Keratinocyte (primary cell): Measurements from ENCODE around the gene HSPB2. TPM values are rescaled to one million over a fixed set of nuclear protein-coding genes. Genes with fewer than 3 reads are reported as not detected.
A peak's percentile ranks its signal among the peaks of the same experiment; 100 is the strongest.

Experiments
- DNase-seq: peaks from one replicate; pipeline ENCODE4 v3.0.0-alpha.2; 2011; ENCODE audit warnings: low read depth, missing footprints, low spot score
- FAIRE-seq: peaks from 2 replicates; lab custom pipeline; 2011; peaks lifted over from hg19 to GRCh38; lab: Jason Lieb, UNC
- H2AFZ ChIP-seq: 2 replicates; pipeline ENCODE4 v1.6.0; 2012; ENCODE audit warnings: low read length, control low read depth, inconsistent platforms; ENCODE audit not compliant: control insufficient read depth
- H3K27ac ChIP-seq: 2 replicates; pipeline ENCODE4 v1.5.1; 2011; ENCODE audit warnings: low read length; ENCODE audit not compliant: control insufficient read depth, insufficient read depth
- H3K27me3 ChIP-seq: 3 replicates; pipeline ENCODE4 v1.6.0; 2011; ENCODE audit warnings: low read length; ENCODE audit not compliant: control insufficient read depth, insufficient read depth; ENCODE audit errors: extremely low read depth
- H3K36me3 ChIP-seq, 2 experiments: 2 replicates in 1 of 2; 3 replicates in 1 of 2; pipeline ENCODE4 v1.5.1; 2011; ENCODE audit warnings: low read length in 2 of 2, mild to moderate bottlenecking in 1 of 2; ENCODE audit not compliant: control insufficient read depth in 2 of 2, insufficient read depth in 2 of 2; ENCODE audit errors: extremely low read depth in 1 of 2
- H3K4me1 ChIP-seq: 3 replicates; pipeline ENCODE4 v1.5.1; 2011; ENCODE audit warnings: low read length; ENCODE audit not compliant: control insufficient read depth, insufficient read depth; ENCODE audit errors: extremely low read depth
- H3K4me2 ChIP-seq: 3 replicates; pipeline ENCODE4 v1.6.0; 2011; ENCODE audit warnings: low read depth, low read length; ENCODE audit not compliant: control insufficient read depth, insufficient read depth; ENCODE audit errors: extremely low read depth
- H3K4me3 ChIP-seq, 3 experiments: fragments of 200-600 bp in 1 of 3; sonication (generic) in 1 of 3; 2 replicates in 2 of 3; 3 replicates in 1 of 3; pipeline ENCODE4 v1.5.1; 2011 to 2016; ENCODE audit warnings: low read length in 3 of 3, mild to moderate bottlenecking in 3 of 3, control low read depth in 2 of 3, inconsistent platforms in 1 of 3, low read depth in 1 of 3, mixed read lengths in 1 of 3, mixed run types in 1 of 3, moderate library complexity in 1 of 3; ENCODE audit not compliant: control insufficient read depth in 2 of 3, insufficient read depth in 2 of 3; ENCODE audit errors: extremely low read depth in 1 of 3
- H3K79me2 ChIP-seq: 2 replicates; pipeline ENCODE4 v1.6.0; 2012; ENCODE audit warnings: low read length; ENCODE audit not compliant: control insufficient read depth, insufficient read depth
- H3K9ac ChIP-seq: 3 replicates; pipeline ENCODE4 v1.6.0; 2011; ENCODE audit warnings: low read length; ENCODE audit not compliant: control insufficient read depth, insufficient read depth; ENCODE audit errors: extremely low read depth
- H3K9me1 ChIP-seq: 3 replicates; pipeline ENCODE4 v1.6.0; 2011; ENCODE audit warnings: low read length; ENCODE audit not compliant: control insufficient read depth, insufficient read depth; ENCODE audit errors: extremely low read depth
- H3K9me3 ChIP-seq: 2 replicates; pipeline ENCODE4 v1.5.1; 2012; ENCODE audit warnings: low read depth, low read length; ENCODE audit not compliant: control insufficient read depth
- H4K20me1 ChIP-seq: 3 replicates; pipeline ENCODE4 v1.6.0; 2011; ENCODE audit warnings: low read length; ENCODE audit not compliant: control insufficient read depth, insufficient read depth; ENCODE audit errors: extremely low read depth
- EZH2 ChIP-seq: IDR thresholded peaks from one replicate; pipeline ENCODE4 v1.6.1; 2012; ENCODE audit warnings: inconsistent platforms, mild to moderate bottlenecking, low read length, moderate library complexity
- dilution Hi-C: fragments of 300-500 bp; cut with MboI; formaldehyde crosslinking; loops from one replicate; pipeline ENCODE4 v1.7.0; 2020; ENCODE audit warnings: low sequenced_read_pairs; ENCODE audit not compliant: extremely low pct_ligation_motif_present
- polyA plus RNA-seq, 5 experiments: library from polyadenylated mRNA; depleted of rRNA in 3 of 5; stranded (reverse) in 3 of 5; stranded (forward) in 1 of 5; unstranded in 1 of 5; fragments of >200 nt; gene quantifications; 1 replicate in 1 of 5; 2 replicates in 3 of 5; 3 replicates in 1 of 5; pipeline versions ENCODE4 v1.2.1 to v1.2.3, GENCODE V29; 2011 to 2012; ENCODE audit warnings: missing spikeins in 2 of 5, low read depth in 1 of 5, low replicate concordance in 1 of 5
- TF ChIP-seq, protein P1 (sequence below), 3 experiments: IDR thresholded peaks in 1 of 3; conservative IDR thresholded peaks in 1 of 3; optimal IDR thresholded peaks in 1 of 3; 2 replicates in 2 of 3; 3 replicates in 1 of 3; pipeline versions ENCODE3 to v1.5.1; 2011; ENCODE audit warnings: low read length in 3 of 3, mild to moderate bottlenecking in 3 of 3, moderate library complexity in 2 of 3, control low read depth in 1 of 3, inconsistent platforms in 1 of 3; ENCODE audit not compliant: insufficient read depth in 2 of 3; ENCODE audit errors: extremely low read depth in 1 of 3

Gene HSPB2
- polyA plus RNA-seq, 1 donor (not counting 4 experiments of a cell fraction or from before 2014, with no cell fraction given): 0.22 TPM

DNA sequence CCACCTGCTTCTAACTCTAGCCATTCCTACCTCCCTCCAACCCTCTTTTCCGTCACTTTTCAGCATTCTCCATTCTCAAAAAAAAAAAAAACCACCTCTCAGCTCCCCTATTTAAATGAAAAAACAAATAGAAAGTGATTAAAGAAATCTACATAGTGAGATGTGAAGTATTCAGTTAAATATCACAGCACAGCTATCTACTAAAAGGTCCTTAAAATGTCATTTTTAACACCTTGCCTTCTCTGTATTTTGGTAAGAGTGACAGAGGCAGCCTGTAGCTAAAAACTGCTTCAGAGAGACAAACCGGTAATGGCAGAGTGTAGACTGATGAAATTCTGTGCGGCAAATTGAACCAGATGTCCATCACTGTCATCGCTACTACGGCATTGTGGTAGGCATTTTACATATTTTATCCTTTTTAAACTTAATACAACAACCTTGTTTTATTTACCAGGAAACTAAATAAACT is 40.8 kb upstream of the HSPB2 start:
- Histone ChIP-seq H3K9me3 (no peaks in the 10 kb centered on the region), H3K27me3 (no peaks in the 10 kb centered on the region), H3K4me1 (peaks cover 7% of the 10 kb centered on the region), H3K9me1 (no peaks in the 10 kb centered on the region), H3K9ac (peak overlapping the region; percentile 78), H3K36me3 (peaks cover 0 to 5% of the 10 kb centered on the region in 2 experiments), H3K4me2 (peak overlapping the region; percentile 79), H3K79me2 (peaks cover 3% of the 10 kb centered on the region), H4K20me1 (no peaks in the 10 kb centered on the region), H3K27ac (no peak overlapping the region), H3K4me3 (peak overlapping the region; percentile 74 to 86 (median 82)), H2AFZ (peak overlapping the region; percentile 95)
- FAIRE-seq (no peak), DNase-seq (no peak)
- TF ChIP-seq EZH2: no peak
- TF ChIP-seq, protein P1, sequence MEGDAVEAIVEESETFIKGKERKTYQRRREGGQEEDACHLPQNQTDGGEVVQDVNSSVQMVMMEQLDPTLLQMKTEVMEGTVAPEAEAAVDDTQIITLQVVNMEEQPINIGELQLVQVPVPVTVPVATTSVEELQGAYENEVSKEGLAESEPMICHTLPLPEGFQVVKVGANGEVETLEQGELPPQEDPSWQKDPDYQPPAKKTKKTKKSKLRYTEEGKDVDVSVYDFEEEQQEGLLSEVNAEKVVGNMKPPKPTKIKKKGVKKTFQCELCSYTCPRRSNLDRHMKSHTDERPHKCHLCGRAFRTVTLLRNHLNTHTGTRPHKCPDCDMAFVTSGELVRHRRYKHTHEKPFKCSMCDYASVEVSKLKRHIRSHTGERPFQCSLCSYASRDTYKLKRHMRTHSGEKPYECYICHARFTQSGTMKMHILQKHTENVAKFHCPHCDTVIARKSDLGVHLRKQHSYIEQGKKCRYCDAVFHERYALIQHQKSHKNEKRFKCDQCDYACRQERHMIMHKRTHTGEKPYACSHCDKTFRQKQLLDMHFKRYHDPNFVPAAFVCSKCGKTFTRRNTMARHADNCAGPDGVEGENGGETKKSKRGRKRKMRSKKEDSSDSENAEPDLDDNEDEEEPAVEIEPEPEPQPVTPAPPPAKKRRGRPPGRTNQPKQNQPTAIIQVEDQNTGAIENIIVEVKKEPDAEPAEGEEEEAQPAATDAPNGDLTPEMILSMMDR (optimal IDR thresholded peaks at IDR 0.05 in 1 of 3, IDR thresholded peaks at IDR 0.05 in 1 of 3, conservative IDR thresholded peaks at IDR 0.05 in 1 of 3; ENCODE audit: extremely low read depth in 1 of 3, insufficient read depth in 2 of 3, low read length in 3 of 3): no peak
- dilution Hi-C loops: no loop called here

DNA sequence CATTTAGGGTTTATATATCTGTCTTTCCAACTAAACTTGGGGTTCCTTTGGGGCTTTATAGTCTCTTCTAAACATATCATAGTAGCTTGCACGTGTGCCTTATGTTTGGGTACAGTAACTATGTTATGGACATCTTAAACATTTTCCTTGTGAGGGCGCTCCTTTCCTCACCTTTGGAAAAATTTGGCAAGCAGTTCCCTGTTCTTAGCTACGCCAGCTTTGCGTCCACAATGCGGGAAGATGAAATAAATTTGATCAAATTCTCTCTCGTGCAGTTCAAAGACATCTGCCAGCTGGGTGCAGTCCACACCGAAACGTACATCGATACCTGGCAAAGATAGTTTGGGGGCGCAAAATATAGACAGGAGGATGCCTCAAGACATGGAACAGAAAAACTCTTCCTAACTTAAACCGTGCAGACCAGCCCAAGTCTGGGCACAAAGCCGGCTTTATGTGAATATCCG is 34.1 kb upstream of the HSPB2 start:
- Histone ChIP-seq H3K9ac (peak overlapping the region; percentile 98), H3K4me3 (peak overlapping the region; percentile 53 to 96 (median 91)), H3K27ac (peak overlapping the region; percentile 100), H3K36me3 (no peaks in the 10 kb centered on the region), H3K9me3 (no peaks in the 10 kb centered on the region), H3K4me2 (peak overlapping the region; percentile 95), H3K79me2 (no peaks in the 10 kb centered on the region), H3K27me3 (no peaks in the 10 kb centered on the region), H3K4me1 (peaks cover 8% of the 10 kb centered on the region), H3K9me1 (no peaks in the 10 kb centered on the region), H2AFZ (peak overlapping the region; percentile 99), H4K20me1 (no peaks in the 10 kb centered on the region)
- dilution Hi-C loops: no loop called here
- FAIRE-seq (no peak), DNase-seq (no peak)
- TF ChIP-seq, protein P1 (optimal IDR thresholded peaks at IDR 0.05 in 1 of 3, IDR thresholded peaks at IDR 0.05 in 1 of 3, conservative IDR thresholded peaks at IDR 0.05 in 1 of 3; ENCODE audit: extremely low read depth in 1 of 3, insufficient read depth in 2 of 3, low read length in 3 of 3): peak in 1 of 3 experiments; percentile 21
- no peak for TF ChIP-seq EZH2
